Skeletal muscle tissue (tissue), 4 donors: Measurements from ENCODE around the gene TPP2. TPM values are rescaled to one million over a fixed set of nuclear protein-coding genes. Genes with fewer than 3 reads are reported as not detected.
A peak's percentile ranks its signal among the peaks of the same experiment; 100 is the strongest.

Experiments used
- H3K27ac ChIP-seq: one replicate; pipeline ENCODE4 v1.7.0; 2013; ENCODE audit warnings: mild to moderate bottlenecking, low read depth, low read length, inconsistent platforms
- H3K27me3 ChIP-seq, 3 donors: one replicate each; pipeline ENCODE4 v1.7.0; 2013; ENCODE audit warnings: low read length in 3 of 3; ENCODE audit not compliant: control insufficient read depth in 3 of 3, insufficient read depth in 3 of 3
- H3K36me3 ChIP-seq, 3 donors: one replicate each; pipeline ENCODE4 v1.7.0; 2013; ENCODE audit warnings: low read length in 3 of 3; ENCODE audit not compliant: control insufficient read depth in 3 of 3, insufficient read depth in 3 of 3
- H3K4me1 ChIP-seq, 3 donors: one replicate each; pipeline ENCODE4 v1.7.0; 2013; ENCODE audit warnings: low read length in 3 of 3, mild to moderate bottlenecking in 3 of 3; ENCODE audit not compliant: control insufficient read depth in 3 of 3, insufficient read depth in 3 of 3
- H3K4me3 ChIP-seq, 3 donors: one replicate each; pipeline ENCODE4 v1.7.0; 2013; ENCODE audit warnings: low read length in 3 of 3
- H3K9ac ChIP-seq, 3 donors: one replicate each; pipeline ENCODE4 v1.7.0; 2013; ENCODE audit warnings: low read length in 3 of 3, mild to moderate bottlenecking in 3 of 3, moderate library complexity in 2 of 3, low read depth in 1 of 3
- H3K9me3 ChIP-seq, 3 donors: one replicate each; pipeline ENCODE4 v1.7.0; 2013; ENCODE audit warnings: low read length in 3 of 3; ENCODE audit not compliant: control insufficient read depth in 3 of 3
- total RNA-seq: library from RNA; depleted of rRNA; stranded (reverse); fragments of >200 nt; gene quantifications from one replicate; pipeline ENCODE4 v1.2.3, GENCODE V29; 2014
- donor health status: Osteomylitis.

TPP2 gene
- total RNA-seq, 1 donor from 2014 or later, result 45.4 TPM

- Histone ChIP-seq H3K4me1 (peaks cover 3 to 6% (median 5%) of the 10 kb centered on the region in 3 donors), H3K27me3 (no peaks in the 10 kb centered on the region), H3K27ac (peak overlapping the region; percentile 82), H3K4me3 (no peak overlapping the region), H3K9me3 (no peaks in the 10 kb centered on the region), H3K36me3 (peaks cover 10 to 47% (median 23%) of the 10 kb centered on the region in 3 donors), H3K9ac (peak overlapping the region in 2 of 3 donors; percentile 4 to 48)
Observed at GRCh38 chr13:102617697-102618350, 21.0 kb downstream of the TPP2 start.

- H3K36me3 ChIP-seq, result peaks cover 12 to 53% (median 28%) of the 10 kb centered on the region in 3 donors
- no peak overlapping the region for H3K4me3 ChIP-seq
- no peaks in the 10 kb centered on the region for H3K27me3 ChIP-seq
- H3K9me3 ChIP-seq, result no peaks in the 10 kb centered on the region
- H3K9ac ChIP-seq, result no peak overlapping the region
- no peak overlapping the region for H3K27ac ChIP-seq
- H3K4me1 ChIP-seq, result peaks cover 0 to 6% (median 3%) of the 10 kb centered on the region in 3 donors
Observed at GRCh38 chr13:102620516-102620915, 23.7 kb downstream of the TPP2 start.

GRCh38 chr13:102626928-102627327 lies 30.1 kb downstream of the TPP2 start:
- peaks cover 0 to 3% (median 0%) of the 10 kb centered on the region in 3 donors for H3K4me1 ChIP-seq
- peaks cover 17 to 43% (median 43%) of the 10 kb centered on the region in 3 donors for H3K36me3 ChIP-seq
- no peak overlapping the region for H3K4me3 ChIP-seq

GRCh38 chr13:102628559-102628958 lies 31.8 kb downstream of the TPP2 start:
- no peaks in the 10 kb centered on the region for H3K9me3 ChIP-seq
- H3K9ac ChIP-seq, result no peak overlapping the region
- peaks cover 13 to 42% (median 41%) of the 10 kb centered on the region in 3 donors for H3K36me3 ChIP-seq
- H3K4me1 ChIP-seq, result peaks cover 0 to 3% (median 0%) of the 10 kb centered on the region in 3 donors
- no peak overlapping the region for H3K27ac ChIP-seq
- no peaks in the 10 kb centered on the region for H3K27me3 ChIP-seq
- H3K4me3 ChIP-seq, result no peak overlapping the region

More at GRCh38 chr13:102626928-102627327, 30.1 kb downstream of the TPP2 start:
- no peak overlapping the region for H3K9ac ChIP-seq
- H3K9me3 ChIP-seq, result no peaks in the 10 kb centered on the region
- no peaks in the 10 kb centered on the region for H3K27me3 ChIP-seq
- no peak overlapping the region for H3K27ac ChIP-seq

GRCh38 chr13:102631198-102631597 lies 34.4 kb downstream of the TPP2 start:
- no peak overlapping the region for H3K27ac ChIP-seq
- H3K36me3 ChIP-seq, result peaks cover 29 to 66% (median 55%) of the 10 kb centered on the region in 3 donors
- H3K4me3 ChIP-seq, result no peak overlapping the region
- H3K4me1 ChIP-seq, result peaks cover 0 to 3% (median 0%) of the 10 kb centered on the region in 3 donors
- H3K9me3 ChIP-seq, result no peaks in the 10 kb centered on the region
- no peak overlapping the region for H3K9ac ChIP-seq
- H3K27me3 ChIP-seq, result no peaks in the 10 kb centered on the region

GRCh38 chr13:102638741-102639140 lies 42.0 kb downstream of the TPP2 start:
- Histone ChIP-seq H3K27ac (no peak overlapping the region), H3K4me1 (peaks cover 5 to 8% (median 7%) of the 10 kb centered on the region in 3 donors), H3K9me3 (no peaks in the 10 kb centered on the region), H3K27me3 (no peaks in the 10 kb centered on the region), H3K36me3 (peaks cover 33 to 71% (median 61%) of the 10 kb centered on the region in 3 donors), H3K4me3 (no peak overlapping the region), H3K9ac (no peak overlapping the region)

GRCh38 chr13:102642029-102642428 lies 45.2 kb downstream of the TPP2 start:
- H3K27ac ChIP-seq, result no peak overlapping the region
- no peak overlapping the region for H3K4me3 ChIP-seq
- H3K9me3 ChIP-seq, result no peaks in the 10 kb centered on the region
- no peaks in the 10 kb centered on the region for H3K27me3 ChIP-seq
- peaks cover 5 to 8% (median 7%) of the 10 kb centered on the region in 3 donors for H3K4me1 ChIP-seq
- H3K36me3 ChIP-seq, result peaks cover 18 to 61% (median 46%) of the 10 kb centered on the region in 3 donors
- H3K9ac ChIP-seq, result no peak overlapping the region

GRCh38 chr13:102642475-102642874 lies 45.7 kb downstream of the TPP2 start:
- H3K4me1 ChIP-seq, result peaks cover 5 to 8% (median 7%) of the 10 kb centered on the region in 3 donors
- H3K9me3 ChIP-seq, result no peaks in the 10 kb centered on the region
- no peak overlapping the region for H3K27ac ChIP-seq
- H3K36me3 ChIP-seq, result peaks cover 16 to 61% (median 50%) of the 10 kb centered on the region in 3 donors
- H3K4me3 ChIP-seq, result no peak overlapping the region
- H3K27me3 ChIP-seq, result no peaks in the 10 kb centered on the region
- no peak overlapping the region for H3K9ac ChIP-seq

GRCh38 chr13:102643656-102644055 lies 46.9 kb downstream of the TPP2 start:
- peaks cover 15 to 59% (median 50%) of the 10 kb centered on the region in 3 donors for H3K36me3 ChIP-seq
- H3K27me3 ChIP-seq, result no peaks in the 10 kb centered on the region
- H3K27ac ChIP-seq, result no peak overlapping the region
- no peaks in the 10 kb centered on the region for H3K9me3 ChIP-seq
- peaks cover 5 to 8% (median 7%) of the 10 kb centered on the region in 3 donors for H3K4me1 ChIP-seq
- no peak overlapping the region for H3K4me3 ChIP-seq
- no peak overlapping the region for H3K9ac ChIP-seq

GRCh38 chr13:102645701-102646100 lies 48.9 kb downstream of the TPP2 start:
- Histone ChIP-seq H3K4me1 (peaks cover 5 to 8% (median 7%) of the 10 kb centered on the region in 3 donors), H3K36me3 (peaks cover 15 to 56% (median 45%) of the 10 kb centered on the region in 3 donors), H3K9ac (no peak overlapping the region), H3K27ac (no peak overlapping the region), H3K27me3 (no peaks in the 10 kb centered on the region), H3K9me3 (no peaks in the 10 kb centered on the region), H3K4me3 (no peak overlapping the region)
